HepG2 (cell line): Measurements from ENCODE around the gene MSI2.

Source experiments
- CTCF ChIP-seq: sonication (generic); formaldehyde crosslinking; IDR thresholded peaks from 2 replicates; pipeline ENCODE4 v1.5.0; 2020; ENCODE audit warnings: mild to moderate bottlenecking, missing genetic modification reagents, moderate library complexity
- ESRRA ChIP-seq: sonication (generic); formaldehyde crosslinking; IDR thresholded peaks from 2 replicates; pipeline ENCODE4 v1.5.1; 2020; ENCODE audit warnings: mild to moderate bottlenecking, low read depth, missing genetic modification reagents
- ISX ChIP-seq: sonication (generic); formaldehyde crosslinking; conservative IDR thresholded peaks from 2 replicates; pipeline ENCODE4 v1.5.0; 2020; ENCODE audit warnings: missing genetic modification reagents
- MXI1 ChIP-seq: IDR thresholded peaks from 3 replicates; pipeline ENCODE4 v1.6.1; 2012; ENCODE audit warnings: low read depth, low read length, inconsistent platforms, borderline replicate concordance
- NFIC ChIP-seq: IDR thresholded peaks from 2 replicates; pipeline ENCODE4 v1.6.1; 2012; ENCODE audit warnings: mild to moderate bottlenecking, low read length, inconsistent platforms
- SMC3 ChIP-seq: IDR thresholded peaks from 2 replicates; pipeline ENCODE4 v1.6.1; 2011; ENCODE audit warnings: low read length, improper control_type of control experiment
- ZBTB26 ChIP-seq: IDR thresholded peaks from 2 replicates; pipeline ENCODE4 v1.6.1; 2016; ENCODE audit warnings: missing compliant biosample characterization, missing genetic modification reagents, borderline replicate concordance
- ZFP91 ChIP-seq: sonication (generic); formaldehyde crosslinking; IDR thresholded peaks from 2 replicates; pipeline ENCODE4 v1.9.0; 2022; ENCODE audit warnings: missing genetic modification reagents, mild to moderate bottlenecking, borderline replicate concordance
- ZNF292 ChIP-seq: sonication (generic); formaldehyde crosslinking; IDR thresholded peaks from 2 replicates; pipeline ENCODE4 v1.8.1; 2022; ENCODE audit warnings: mild to moderate bottlenecking, low read depth, missing genetic modification reagents, borderline replicate concordance
- ZNF326 ChIP-seq: sonication (generic); formaldehyde crosslinking; IDR thresholded peaks from 2 replicates; pipeline ENCODE4 v1.4.0; 2020; ENCODE audit warnings: missing genetic modification reagents, borderline replicate concordance

GRCh38 chr17:57493171-57493570, 236.8 kb downstream of the MSI2 start:
- TF ChIP-seq CTCF (CRISPR knock-in tag) (no peak), MXI1 (no peak), ZNF292 (CRISPR knock-in tag) (no peak), ZBTB26 (no peak), SMC3 (no peak), ZNF326 (CRISPR knock-in tag) (no peak), ESRRA (CRISPR knock-in tag) (no peak), ZFP91 (CRISPR knock-in tag) (no peak), NFIC (no peak), ISX (no peak)
